Retinal pigment epithelial cell (primary cell): ENCODE data around the gene PRDM8.
"Not testable (repeated sequence)": the region's sequence is repeated elsewhere in the genome, so short reads cannot be mapped to it uniquely, and the experiment has no call there.

Experiments used
- DNase-seq: peaks from one replicate; pipeline ENCODE4 v3.0.0-alpha.2; 2010; ENCODE audit warnings: low read depth
- H3K4me3 ChIP-seq: 2 replicates; pipeline ENCODE4 v1.5.1; 2011; ENCODE audit warnings: mild to moderate bottlenecking, low read length, control low read depth, moderate library complexity
- CTCF ChIP-seq: conservative IDR thresholded peaks from 2 replicates; pipeline ENCODE4 v1.5.1; 2011; ENCODE audit warnings: low read depth, low read length, control low read depth, inconsistent platforms

Gene PRDM8

GRCh38 chr4:80235451-80235850 lies 38.1 kb downstream of the PRDM8 start:
- no peak for TF ChIP-seq CTCF
- no peak for DNase-seq
- no peak overlapping the region for H3K4me3 ChIP-seq

GRCh38 chr4:80237992-80238391 lies 40.7 kb downstream of the PRDM8 start:
- peak; percentile 64 for DNase-seq
- TF ChIP-seq CTCF: no peak
- no peak overlapping the region for H3K4me3 ChIP-seq

- DNase-seq: no peak
- TF ChIP-seq CTCF: no peak
- no peak overlapping the region for H3K4me3 ChIP-seq
Observed at GRCh38 chr4:80239480-80240150, 42.3 kb downstream of the PRDM8 start.

GRCh38 chr4:80240976-80241375 lies 43.7 kb downstream of the PRDM8 start:
- no peak for DNase-seq
- H3K4me3 ChIP-seq: no peak overlapping the region
- no peak for TF ChIP-seq CTCF

- DNase-seq: no peak
- no peak for TF ChIP-seq CTCF
- no peak overlapping the region for H3K4me3 ChIP-seq
Observed at GRCh38 chr4:80243274-80244018, 46.1 kb downstream of the PRDM8 start.

- H3K4me3 ChIP-seq, DNase-seq: not testable (repeated sequence)
Observed at GRCh38 chr4:80247484-80247883, 50.2 kb downstream of the PRDM8 start.

- no peak overlapping the region for H3K4me3 ChIP-seq
- TF ChIP-seq CTCF: no peak
- DNase-seq: no peak
Observed at GRCh38 chr4:80249144-80249543, 51.8 kb downstream of the PRDM8 start.
